Stimulated activated naive B cell treated with anti-CD40 and anti-IgM and Interleukin-4, amounts not matched to agents 10 μg/mL and 1 μg/mL and 100 μg/mL, for 72 hours (primary cell): ENCODE data around the gene PHACTR2.

Experiments used
- ATAC-seq, 2 donors: fragments of 150-1000 bp; cut with Tn5 transposase; replicated peaks; 2 replicates each; pipeline ENCODE4 v1.10.0; 2021; ENCODE audit warnings: moderate library complexity in 1 of 2
- DNase-seq: peaks from one replicate; pipeline ENCODE4 v3.0.0; 2021
- H3K27ac Mint-ChIP-seq: one replicate; pipeline ENCODE4 v1.8.0; 2022; ENCODE audit warnings: mild to moderate bottlenecking, mixed read lengths
- H3K27me3 Mint-ChIP-seq, 2 donors: one replicate each; pipeline ENCODE4 v1.8.0; 2022; ENCODE audit warnings: mixed read lengths in 2 of 2
- H3K36me3 Mint-ChIP-seq, 2 donors: one replicate each; pipeline ENCODE4 v1.8.0; 2022; ENCODE audit warnings: mixed read lengths in 2 of 2, mild to moderate bottlenecking in 1 of 2
- H3K4me1 Mint-ChIP-seq, 2 donors: one replicate each; pipeline ENCODE4 v1.8.0; 2022; ENCODE audit warnings: mixed read lengths in 2 of 2, mild to moderate bottlenecking in 1 of 2
- H3K4me3 Mint-ChIP-seq, 2 donors: one replicate each; pipeline ENCODE4 v1.8.0; 2022; ENCODE audit warnings: mild to moderate bottlenecking in 2 of 2, mixed read lengths in 2 of 2, moderate library complexity in 1 of 2
- H3K9me3 Mint-ChIP-seq, 2 donors: one replicate each; pipeline ENCODE4 v1.8.0; 2022; ENCODE audit warnings: mixed read lengths in 2 of 2, mild to moderate bottlenecking in 1 of 2

The PHACTR2 gene

DNA sequence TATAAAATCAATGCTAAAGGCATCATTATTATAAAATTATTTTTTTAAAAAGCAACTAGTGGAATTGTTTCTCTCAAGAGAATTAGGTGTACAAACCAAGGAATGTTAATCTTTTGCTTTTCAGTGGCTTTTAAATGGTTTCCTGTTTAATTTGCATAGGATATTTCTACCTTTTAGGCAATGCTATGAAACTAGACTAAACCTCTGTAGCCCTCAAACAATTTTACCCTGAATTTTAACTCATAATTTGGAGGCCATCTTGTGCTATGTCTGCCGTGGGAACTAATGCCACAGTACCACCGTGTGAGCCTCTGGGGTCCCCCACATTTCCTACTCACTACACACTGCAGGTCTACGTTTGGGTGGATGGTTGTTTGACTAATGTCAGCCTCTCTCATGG lies 20.6 kb downstream of the PHACTR2 start:
- Mint-ChIP-seq H3K27me3 (no peaks in the 10 kb centered on the region), H3K36me3 (no peaks in the 10 kb centered on the region), H3K27ac (no peak overlapping the region), H3K4me1 (peaks cover 9% of the 10 kb centered on the region in 2 donors), H3K9me3 (no peaks in the 10 kb centered on the region), H3K4me3 (no peak overlapping the region)
- ATAC-seq (no peak), DNase-seq (no peak)

DNA sequence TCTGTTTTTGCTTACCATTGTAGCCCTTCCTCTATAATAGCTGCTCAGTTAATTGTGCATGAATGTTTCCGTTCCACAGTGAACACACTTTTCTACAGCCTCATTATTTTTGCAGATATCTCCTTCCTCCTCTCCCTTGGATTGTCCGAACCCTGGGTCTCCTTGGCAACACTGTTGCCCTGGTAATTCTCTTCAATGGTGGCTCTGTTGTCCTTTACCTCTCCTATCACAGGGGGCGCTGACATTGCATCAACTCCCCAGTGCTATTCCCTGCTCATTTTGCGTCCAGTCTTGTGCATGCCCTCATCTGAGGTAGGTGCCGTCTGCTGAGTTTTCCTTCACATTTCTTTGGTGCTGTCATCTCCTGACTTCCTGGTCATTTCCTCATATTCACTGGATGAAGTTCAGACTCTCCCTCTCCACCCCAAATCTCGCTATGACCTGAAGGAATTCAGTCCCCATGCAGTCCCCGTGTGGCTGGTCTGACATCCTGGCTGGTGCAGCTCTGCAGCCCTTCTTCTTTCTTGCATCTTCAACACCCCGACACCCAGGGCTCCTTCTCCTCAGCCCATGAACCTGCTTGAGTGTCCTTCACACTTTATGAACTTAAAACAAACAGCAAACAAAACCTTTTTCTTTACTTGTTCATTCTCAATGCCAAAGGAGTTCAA lies 21.1 kb downstream of the PHACTR2 start:
- peaks cover 9% of the 10 kb centered on the region in 2 donors for H3K4me1 Mint-ChIP-seq
- no peaks in the 10 kb centered on the region for H3K36me3 Mint-ChIP-seq
- no peak overlapping the region for H3K4me3 Mint-ChIP-seq
- ATAC-seq, result no peak
- no peak overlapping the region for H3K27ac Mint-ChIP-seq
- DNase-seq, result no peak
- no peaks in the 10 kb centered on the region for H3K27me3 Mint-ChIP-seq
- H3K9me3 Mint-ChIP-seq, result no peaks in the 10 kb centered on the region

DNA sequence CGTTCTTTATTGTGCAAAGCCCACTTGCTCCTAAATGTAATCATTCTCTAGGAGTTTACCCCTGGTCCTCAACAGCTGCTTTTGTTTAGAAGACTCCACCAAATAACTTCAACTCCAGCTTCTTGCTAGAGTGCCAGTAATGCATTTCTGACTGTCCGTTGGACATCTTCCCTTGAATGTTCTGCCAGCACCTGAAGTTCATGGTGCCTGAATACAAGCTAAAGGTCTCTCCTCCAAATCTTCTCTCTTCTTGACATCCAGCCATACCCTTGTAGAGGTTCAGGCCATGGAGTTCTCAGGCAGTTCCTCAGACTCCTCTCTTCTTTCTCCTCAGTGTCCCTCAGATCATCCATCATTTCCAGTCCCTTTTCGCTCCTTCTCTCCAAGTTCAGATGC lies 21.7 kb downstream of the PHACTR2 start:
- Mint-ChIP-seq H3K4me1 (peaks cover 9% of the 10 kb centered on the region in 2 donors), H3K36me3 (no peaks in the 10 kb centered on the region), H3K4me3 (no peak overlapping the region), H3K9me3 (no peaks in the 10 kb centered on the region), H3K27me3 (no peaks in the 10 kb centered on the region), H3K27ac (no peak overlapping the region)
- DNase-seq (no peak), ATAC-seq (no peak)

DNA sequence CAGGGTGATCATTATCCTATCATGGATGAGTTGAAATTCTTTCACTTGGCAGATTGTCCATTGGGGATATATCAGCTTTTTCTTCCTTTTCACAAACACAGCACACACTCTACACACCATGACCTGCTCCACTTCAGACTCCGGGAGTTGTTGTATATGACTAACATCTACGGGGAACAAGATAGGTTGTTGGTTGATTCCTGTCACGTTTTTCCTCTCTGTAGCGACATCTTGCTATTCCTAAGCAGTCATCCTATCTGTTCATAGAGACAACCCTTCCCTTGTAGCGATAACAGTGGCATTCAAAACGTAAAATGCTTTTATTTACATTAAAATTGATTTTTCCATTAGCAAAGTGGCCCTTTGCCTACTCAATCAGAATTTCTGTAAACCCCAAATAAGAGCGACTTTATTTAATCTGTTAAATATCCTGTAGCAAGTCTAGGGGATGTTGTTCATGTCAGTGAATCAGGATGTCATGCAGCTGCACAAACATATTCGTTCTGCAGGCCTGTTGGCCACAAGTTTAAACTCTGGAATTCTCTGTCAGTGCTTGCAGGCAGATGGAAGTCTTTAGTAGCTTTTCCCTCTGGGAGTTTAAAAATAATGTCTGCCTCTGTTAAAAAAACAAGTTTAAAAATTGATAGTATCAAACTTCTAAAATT lies 23.1 kb downstream of the PHACTR2 start:
- Mint-ChIP-seq H3K27me3 (no peaks in the 10 kb centered on the region), H3K4me3 (no peak overlapping the region), H3K27ac (no peak overlapping the region), H3K36me3 (peaks cover 0 to 7% of the 10 kb centered on the region in 2 donors), H3K4me1 (peaks cover 9% of the 10 kb centered on the region in 2 donors), H3K9me3 (no peaks in the 10 kb centered on the region)
- ATAC-seq, result no peak
- DNase-seq, result no peak

DNA sequence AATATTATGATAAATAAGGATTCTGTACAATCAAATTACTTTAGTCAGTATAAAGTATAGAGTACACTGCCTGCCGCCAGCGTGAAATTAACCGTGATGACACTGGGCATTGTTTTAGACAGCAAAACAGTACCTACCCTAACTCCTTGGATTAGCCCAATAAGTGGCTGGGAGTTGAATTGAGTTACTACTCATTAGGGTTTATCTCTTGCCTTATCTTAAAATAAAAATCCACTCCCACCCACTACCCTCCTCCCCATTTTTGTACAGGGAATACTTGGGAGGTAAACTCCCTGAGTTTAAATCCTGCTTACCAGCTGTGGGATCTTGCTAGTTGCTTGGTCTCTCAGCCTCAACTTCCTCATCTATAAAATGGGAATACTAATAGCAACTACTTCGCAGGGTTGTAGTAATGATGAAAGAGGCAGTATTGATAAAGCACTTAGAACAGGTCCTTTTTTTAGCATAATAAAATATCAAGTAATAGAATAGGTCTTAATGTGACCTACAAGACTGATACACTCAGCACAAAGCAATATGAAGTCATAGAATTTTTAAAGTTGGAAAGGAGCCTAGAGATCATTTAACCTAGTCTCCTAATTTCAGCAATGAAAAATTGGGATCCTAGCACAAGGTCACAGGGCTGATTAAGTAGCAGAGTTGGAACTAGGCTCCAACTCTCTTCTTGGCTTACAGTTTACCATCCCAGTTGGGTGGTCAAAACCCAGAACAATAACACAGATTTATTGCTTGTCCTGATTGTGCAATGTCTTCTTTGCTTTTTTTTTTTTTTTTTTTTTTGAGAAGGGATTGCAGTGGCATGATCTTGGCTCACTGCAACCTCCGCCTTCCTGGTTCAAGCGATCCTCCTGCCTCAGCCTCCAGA lies 23.8 kb downstream of the PHACTR2 start:
- no peaks in the 10 kb centered on the region for H3K27me3 Mint-ChIP-seq
- H3K27ac Mint-ChIP-seq, result no peak overlapping the region
- no peaks in the 10 kb centered on the region for H3K9me3 Mint-ChIP-seq
- peaks cover 9 to 12% of the 10 kb centered on the region in 2 donors for H3K4me1 Mint-ChIP-seq
- no peak for ATAC-seq
- peaks cover 0 to 9% of the 10 kb centered on the region in 2 donors for H3K36me3 Mint-ChIP-seq
- DNase-seq, result no peak
- H3K4me3 Mint-ChIP-seq, result no peak overlapping the region

DNA sequence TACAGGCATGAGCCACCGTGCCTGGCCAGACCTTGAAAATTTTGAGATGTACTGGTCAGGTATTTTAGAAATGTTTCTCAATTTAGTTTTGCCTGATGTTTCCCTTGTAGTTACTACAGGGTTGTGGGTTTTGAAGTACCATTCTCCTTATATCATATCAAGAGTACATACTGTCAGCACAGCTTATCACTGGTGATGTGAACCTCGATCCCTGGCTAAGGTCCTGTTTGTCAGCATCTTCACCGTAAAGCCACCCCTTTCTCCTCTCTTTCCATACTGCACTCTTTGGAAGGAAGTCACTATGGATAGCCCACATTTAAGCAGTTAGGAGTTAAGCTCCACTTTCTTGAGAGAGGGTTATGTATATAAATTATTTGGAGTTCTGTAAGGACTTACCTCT lies 27.8 kb downstream of the PHACTR2 start:
- no peak overlapping the region for H3K27ac Mint-ChIP-seq
- H3K4me3 Mint-ChIP-seq, result no peak overlapping the region
- H3K36me3 Mint-ChIP-seq, result peaks cover 0 to 9% of the 10 kb centered on the region in 2 donors
- DNase-seq, result no peak
- ATAC-seq, result no peak
- peaks cover 13 to 14% of the 10 kb centered on the region in 2 donors for H3K4me1 Mint-ChIP-seq
- no peaks in the 10 kb centered on the region for H3K9me3 Mint-ChIP-seq
- H3K27me3 Mint-ChIP-seq, result no peaks in the 10 kb centered on the region

DNA sequence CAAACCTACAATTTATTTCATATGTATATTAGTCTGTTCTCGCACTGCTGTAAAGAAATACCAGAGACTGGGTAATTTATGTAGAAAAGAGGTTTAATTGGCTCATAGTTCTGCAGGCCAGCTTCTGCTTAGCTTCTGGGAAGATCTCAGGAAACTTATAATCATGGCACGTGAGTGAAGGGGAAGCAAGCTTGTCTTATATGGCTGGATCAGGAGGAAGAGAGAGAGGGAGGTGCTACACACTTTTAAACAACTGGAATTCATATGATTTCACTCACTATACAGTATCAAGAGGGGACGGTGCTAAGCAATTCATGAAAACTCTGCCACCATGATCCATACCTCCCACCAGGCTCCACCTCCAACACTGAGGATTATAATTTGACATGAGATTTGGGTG lies 29.9 kb downstream of the PHACTR2 start:
- ATAC-seq (no peak), DNase-seq (no peak)
- no peaks in the 10 kb centered on the region for H3K27me3 Mint-ChIP-seq
- H3K36me3 Mint-ChIP-seq, result peaks cover 0 to 9% of the 10 kb centered on the region in 2 donors
- no peak overlapping the region for H3K27ac Mint-ChIP-seq
- H3K9me3 Mint-ChIP-seq, result no peaks in the 10 kb centered on the region
- no peak overlapping the region for H3K4me3 Mint-ChIP-seq
- H3K4me1 Mint-ChIP-seq, result peaks cover 13 to 14% of the 10 kb centered on the region in 2 donors

DNA sequence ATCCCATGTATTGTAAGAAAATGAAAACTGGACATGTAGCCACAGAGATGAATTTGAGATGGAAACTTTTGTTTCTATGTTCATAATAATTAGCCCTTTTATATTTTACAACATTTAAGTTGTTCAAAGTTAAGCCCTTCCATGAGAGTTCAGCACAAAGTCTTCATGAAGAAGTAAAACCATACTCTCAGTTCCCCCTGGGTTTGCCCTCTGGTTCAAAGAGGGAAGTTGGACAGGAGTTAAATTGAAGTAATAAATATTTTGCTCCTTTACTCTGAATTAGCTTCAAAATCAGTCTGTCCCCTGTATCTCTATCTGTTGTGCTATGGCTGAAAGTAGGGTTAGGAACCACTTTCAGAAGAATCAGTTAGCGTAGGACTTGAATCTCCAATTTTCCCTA lies 31.1 kb downstream of the PHACTR2 start:
- H3K9me3 Mint-ChIP-seq, result no peaks in the 10 kb centered on the region
- peaks cover 13 to 14% of the 10 kb centered on the region in 2 donors for H3K4me1 Mint-ChIP-seq
- no peak overlapping the region for H3K4me3 Mint-ChIP-seq
- H3K27ac Mint-ChIP-seq, result no peak overlapping the region
- DNase-seq, result no peak
- H3K27me3 Mint-ChIP-seq, result no peaks in the 10 kb centered on the region
- H3K36me3 Mint-ChIP-seq, result peaks cover 0 to 9% of the 10 kb centered on the region in 2 donors
- ATAC-seq, result peak; percentile 78 to 80

DNA sequence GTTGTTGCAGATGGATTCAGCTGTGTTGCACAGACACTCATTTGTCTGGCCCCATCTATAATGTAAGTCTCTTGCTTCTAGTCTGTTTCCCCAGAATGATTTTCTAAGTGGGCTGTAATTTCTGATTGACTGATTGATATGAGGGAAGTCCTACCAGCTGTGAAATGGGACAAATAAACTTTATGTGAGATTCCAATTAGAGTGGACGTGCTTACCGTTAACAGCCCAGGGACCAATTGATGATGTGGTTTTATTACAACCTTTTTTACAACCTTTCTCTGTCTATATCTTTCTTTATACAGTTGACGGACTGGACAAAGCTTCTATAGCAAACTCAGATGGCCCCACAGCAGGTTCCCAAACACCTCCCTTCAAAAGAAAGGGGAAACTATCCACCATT lies 33.9 kb downstream of the PHACTR2 start:
- Mint-ChIP-seq H3K27me3 (no peaks in the 10 kb centered on the region), H3K9me3 (no peaks in the 10 kb centered on the region), H3K36me3 (no peaks in the 10 kb centered on the region), H3K27ac (no peak overlapping the region), H3K4me3 (no peak overlapping the region), H3K4me1 (peaks cover 12 to 13% of the 10 kb centered on the region in 2 donors)
- DNase-seq, result no peak
- no peak for ATAC-seq

DNA sequence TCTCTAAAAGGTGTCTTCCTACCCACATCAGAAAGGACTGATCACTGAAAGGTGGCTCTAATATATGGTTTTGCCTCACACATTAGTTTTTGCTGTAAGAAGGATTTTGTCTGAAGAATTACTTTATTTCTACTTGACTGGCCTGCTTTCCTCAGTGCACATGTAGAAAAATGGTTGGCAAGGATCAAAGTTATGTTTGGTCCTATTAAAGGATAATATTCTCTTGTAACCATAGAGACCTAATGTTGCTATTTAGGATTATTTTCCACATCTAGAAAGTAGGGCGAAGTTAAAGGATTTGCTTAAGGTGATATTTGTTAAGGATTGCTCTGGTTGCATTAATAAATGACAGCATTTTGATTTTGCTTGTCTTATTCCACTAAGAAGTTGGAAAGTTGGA lies 40.7 kb downstream of the PHACTR2 start:
- Mint-ChIP-seq H3K27ac (no peak overlapping the region), H3K4me3 (no peak overlapping the region), H3K4me1 (no peaks in the 10 kb centered on the region), H3K9me3 (peaks cover 4 to 5% of the 10 kb centered on the region in 2 donors), H3K27me3 (no peaks in the 10 kb centered on the region), H3K36me3 (peaks cover 4 to 9% of the 10 kb centered on the region in 2 donors)
- ATAC-seq (no peak), DNase-seq (no peak)

DNA sequence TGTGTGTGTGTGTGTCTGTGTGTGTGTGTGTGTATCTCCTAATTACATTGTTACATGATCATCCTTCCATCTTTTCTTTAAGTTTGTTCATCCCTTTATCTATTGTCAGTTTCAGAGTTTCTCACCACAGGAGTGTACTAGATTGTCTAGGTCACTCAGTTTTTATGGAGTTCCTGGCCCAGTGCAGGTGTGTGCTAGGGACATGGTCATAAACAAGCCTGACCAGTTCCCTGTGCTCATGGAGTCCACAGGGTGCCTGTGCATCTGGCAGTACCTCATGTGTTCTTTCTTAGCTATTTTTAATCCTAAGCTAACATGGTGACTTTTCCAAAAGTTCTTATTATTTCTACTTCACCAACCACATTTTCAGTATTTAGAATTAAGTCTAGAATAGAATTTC lies 43.9 kb downstream of the PHACTR2 start:
- peaks cover 8 to 10% of the 10 kb centered on the region in 2 donors for H3K9me3 Mint-ChIP-seq
- no peaks in the 10 kb centered on the region for H3K27me3 Mint-ChIP-seq
- ATAC-seq (no peak), DNase-seq (no peak)
- H3K4me1 Mint-ChIP-seq, result peaks cover 4 to 6% of the 10 kb centered on the region in 2 donors
- peaks cover 12 to 23% of the 10 kb centered on the region in 2 donors for H3K36me3 Mint-ChIP-seq
- no peak overlapping the region for H3K27ac Mint-ChIP-seq
- no peak overlapping the region for H3K4me3 Mint-ChIP-seq

DNA sequence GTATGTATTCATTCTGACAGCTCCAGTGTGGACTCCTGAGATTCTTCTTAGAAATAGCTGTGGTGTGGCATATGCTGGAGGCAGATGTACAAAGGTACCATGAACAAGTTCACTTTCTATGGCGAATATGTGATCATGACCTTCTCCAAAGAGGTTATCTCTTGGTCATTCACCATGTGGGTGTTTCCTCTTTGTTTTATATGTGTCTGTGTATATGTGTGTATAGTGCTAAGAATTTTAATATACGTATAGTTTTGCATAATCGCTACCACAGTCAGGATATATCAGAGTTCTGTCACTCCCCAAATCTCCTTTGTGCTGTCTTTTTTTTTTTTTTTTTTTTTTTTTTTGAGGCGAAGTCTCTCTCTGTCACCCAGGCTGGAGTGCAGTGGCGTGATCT lies 47.1 kb downstream of the PHACTR2 start:
- ATAC-seq, result no peak
- H3K36me3 Mint-ChIP-seq, result peaks cover 12 to 26% of the 10 kb centered on the region in 2 donors
- peaks cover 12 to 14% of the 10 kb centered on the region in 2 donors for H3K9me3 Mint-ChIP-seq
- no peak overlapping the region for H3K27ac Mint-ChIP-seq
- peaks cover 6 to 7% of the 10 kb centered on the region in 2 donors for H3K4me1 Mint-ChIP-seq
- H3K4me3 Mint-ChIP-seq, result no peak overlapping the region
- no peak for DNase-seq
- H3K27me3 Mint-ChIP-seq, result no peaks in the 10 kb centered on the region

DNA sequence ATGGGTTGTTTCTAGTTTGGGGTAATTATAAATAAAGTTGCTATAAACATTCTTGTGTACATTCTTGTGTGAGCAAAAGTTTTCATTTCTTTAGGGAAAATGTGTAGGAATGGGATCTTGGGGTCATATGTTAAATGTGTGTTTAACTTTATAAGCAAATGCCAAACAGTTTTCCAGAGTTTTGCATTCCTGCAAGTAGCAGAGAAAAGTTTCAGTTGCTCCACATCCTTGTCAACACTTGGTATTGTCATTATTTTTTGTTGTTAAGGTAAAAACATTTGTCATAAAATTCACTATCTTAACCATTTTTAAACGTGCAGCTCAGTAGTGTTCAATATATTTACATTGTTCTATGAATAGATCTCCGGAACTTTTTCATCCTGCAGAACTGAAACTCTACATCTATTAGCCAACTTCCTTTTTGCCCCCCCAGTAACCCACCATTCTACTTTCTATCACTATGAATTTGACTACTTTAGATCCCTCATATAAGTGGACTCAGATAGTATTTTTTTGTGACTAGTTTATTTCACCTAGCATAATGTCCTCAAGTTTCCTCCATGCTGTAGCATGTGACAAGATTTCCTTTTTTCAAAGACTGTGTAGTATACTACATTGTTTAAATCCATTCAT lies 48.4 kb downstream of the PHACTR2 start:
- no peak overlapping the region for H3K27ac Mint-ChIP-seq
- ATAC-seq, result peak; percentile 46 to 65
- H3K36me3 Mint-ChIP-seq, result peaks cover 12 to 26% of the 10 kb centered on the region in 2 donors
- no peaks in the 10 kb centered on the region for H3K27me3 Mint-ChIP-seq
- no peak for DNase-seq
- peaks cover 12 to 14% of the 10 kb centered on the region in 2 donors for H3K9me3 Mint-ChIP-seq
- peaks cover 6 to 7% of the 10 kb centered on the region in 2 donors for H3K4me1 Mint-ChIP-seq
- no peak overlapping the region for H3K4me3 Mint-ChIP-seq

DNA sequence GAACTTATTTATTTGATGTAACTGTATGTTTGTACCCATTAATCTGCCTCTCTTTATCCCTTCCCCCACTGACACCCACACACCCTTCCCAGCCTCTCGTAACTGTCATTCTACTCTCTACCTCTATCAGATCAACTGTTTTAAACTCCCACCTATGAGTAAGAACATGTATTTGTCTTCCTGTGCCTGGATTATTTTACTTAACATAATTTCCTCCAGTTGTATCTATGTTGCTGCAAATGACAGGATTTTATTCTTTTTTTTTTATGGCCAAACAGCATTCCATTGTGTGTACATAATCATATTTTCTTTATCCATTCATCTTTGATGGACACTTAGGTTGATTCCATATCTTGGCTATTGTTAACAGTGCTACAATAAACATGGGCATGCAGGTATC lies 49.3 kb downstream of the PHACTR2 start:
- Mint-ChIP-seq H3K4me3 (no peak overlapping the region), H3K9me3 (peaks cover 12 to 14% of the 10 kb centered on the region in 2 donors), H3K27ac (no peak overlapping the region), H3K27me3 (no peaks in the 10 kb centered on the region), H3K36me3 (peaks cover 10 to 26% of the 10 kb centered on the region in 2 donors), H3K4me1 (peaks cover 9% of the 10 kb centered on the region in 2 donors)
- ATAC-seq, result no peak
- DNase-seq, result no peak
